GM12874 (cell line): ENCODE results near the gene LRRFIP2.

Source experiments
- CTCF ChIP-seq: IDR thresholded peaks from 2 replicates; pipeline ENCODE4 v1.5.1; 2011; ENCODE audit warnings: low read depth, mild to moderate bottlenecking, control low read depth, low read length, moderate library complexity; ENCODE audit not compliant: insufficient read depth

Gene LRRFIP2

DNA sequence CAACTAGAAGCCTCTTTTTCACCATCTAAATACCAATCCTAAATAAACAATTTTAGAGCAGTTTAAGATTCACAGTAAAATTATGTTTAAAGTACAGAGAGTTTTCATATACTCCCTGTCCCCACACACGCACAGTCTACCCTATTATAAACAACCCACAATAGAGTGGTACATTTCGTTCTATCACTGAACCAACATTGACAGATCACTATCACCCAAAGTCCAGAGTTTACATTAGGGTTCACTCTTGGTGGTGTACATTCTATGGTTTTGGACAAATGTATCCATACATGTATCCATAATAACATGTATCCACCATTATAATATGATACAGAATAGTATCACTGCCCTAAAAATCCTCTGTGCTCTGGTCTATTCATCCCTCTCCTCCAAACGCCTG is 92.1 kb downstream of the LRRFIP2 start:
- no peak for TF ChIP-seq CTCF

- TF ChIP-seq CTCF = no peak
Measured at GRCh38 chr3:37075955-37076354, 98.4 kb downstream of the LRRFIP2 start.

DNA sequence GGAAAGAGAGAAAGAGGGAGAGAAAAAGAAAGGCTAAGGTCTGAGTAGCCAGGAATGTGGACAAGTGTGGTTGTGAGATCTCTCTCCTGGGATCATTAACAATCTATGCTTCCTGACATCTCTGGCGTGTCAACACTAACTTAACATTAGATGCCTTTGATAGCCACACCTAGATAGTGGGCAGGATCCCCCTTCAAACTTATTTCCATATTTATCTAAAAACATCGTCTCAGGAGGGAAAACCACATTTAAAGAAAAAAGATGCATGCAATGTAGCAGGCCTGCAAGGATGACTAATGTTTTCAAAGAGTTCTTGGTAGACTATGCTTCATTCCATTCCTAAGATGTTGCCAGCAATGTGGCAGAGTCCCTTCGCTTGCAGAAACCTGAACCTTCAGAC is 100.2 kb downstream of the LRRFIP2 start:
- no peak for TF ChIP-seq CTCF

DNA sequence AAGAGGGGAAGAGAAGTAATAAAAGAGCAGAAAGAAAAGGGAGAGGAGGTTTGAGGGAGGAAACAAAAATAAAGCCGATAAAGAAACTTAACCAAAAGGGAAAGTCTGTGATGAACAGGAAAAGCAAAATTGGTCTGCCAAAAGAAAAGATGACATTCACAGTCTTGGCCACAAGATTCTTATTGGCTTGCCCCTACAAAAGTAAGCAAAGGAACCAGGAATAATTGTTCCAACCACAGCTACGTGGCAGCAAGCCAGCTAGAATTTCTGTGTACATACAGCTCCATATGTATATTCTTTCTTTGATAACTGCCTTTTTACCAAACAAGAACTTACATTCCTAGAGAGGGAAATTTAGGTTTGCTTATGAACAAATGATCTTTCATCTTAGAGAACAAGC is 101.5 kb downstream of the LRRFIP2 start:
- TF ChIP-seq CTCF = no peak

- TF ChIP-seq CTCF = no peak
Measured at GRCh38 chr3:37071921-37072320, 102.5 kb downstream of the LRRFIP2 start.

DNA sequence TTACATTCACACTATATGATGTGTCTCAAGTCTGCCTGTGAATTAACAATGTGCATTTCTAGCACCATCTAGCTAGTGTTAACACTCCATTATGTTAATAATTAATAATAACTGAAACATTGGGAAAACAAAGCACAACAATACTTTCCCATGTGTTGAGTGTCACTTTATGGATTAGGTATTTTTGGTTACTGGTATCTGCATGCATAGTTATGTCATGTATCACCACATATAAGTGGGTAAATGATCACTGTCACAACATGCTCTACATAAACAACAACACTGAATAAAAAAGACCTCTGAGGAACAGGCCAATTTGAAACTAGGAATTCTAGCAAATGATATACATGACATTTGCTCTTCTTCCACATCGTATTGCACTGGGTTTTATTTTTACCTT is 106.4 kb downstream of the LRRFIP2 start:
- no peak for TF ChIP-seq CTCF

DNA sequence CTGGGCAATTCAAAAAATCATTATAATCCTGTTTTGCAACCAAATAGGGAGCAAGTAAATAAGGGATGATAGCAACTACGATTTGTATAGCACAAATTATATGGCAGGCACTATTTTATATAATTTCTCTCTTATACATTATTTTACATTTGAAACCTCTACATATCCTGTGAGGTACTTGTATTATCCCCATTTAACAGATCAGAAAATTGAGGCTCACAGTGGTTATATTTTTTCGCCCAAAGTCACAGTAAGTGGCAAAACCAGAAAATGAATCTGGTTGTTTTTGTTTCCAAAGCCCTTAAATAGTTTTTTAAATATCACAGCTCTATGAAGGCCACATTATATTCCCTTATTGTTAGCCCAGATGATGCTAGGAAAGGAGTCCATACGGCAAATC is 106.8 kb downstream of the LRRFIP2 start:
- TF ChIP-seq CTCF = no peak

DNA sequence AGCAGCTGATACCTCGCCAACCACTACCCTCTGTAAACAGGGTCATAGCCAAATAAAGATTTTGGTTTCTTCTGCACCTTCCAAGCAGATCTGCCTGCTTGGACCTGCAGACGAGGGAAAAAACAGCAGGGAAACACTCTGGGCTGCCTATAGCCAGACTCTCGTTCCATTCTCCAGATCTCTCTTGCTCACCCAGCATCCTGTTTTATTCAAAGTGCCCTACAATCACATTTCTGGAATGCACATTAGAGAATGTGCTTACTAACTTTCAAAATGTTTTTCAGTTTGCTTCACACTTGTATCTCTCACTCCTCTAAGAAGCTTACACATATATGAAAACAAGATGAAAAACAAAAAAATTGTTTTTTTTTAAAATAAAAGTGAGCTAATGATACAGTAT is 109.6 kb downstream of the LRRFIP2 start:
- no peak for TF ChIP-seq CTCF
